Lung (tissue), 12 donors: Measurements from ENCODE around the gene HES5. TPM values are rescaled to one million over a fixed set of nuclear protein-coding genes. Genes with fewer than 3 reads are reported as not detected.
A peak's percentile ranks its signal among the peaks of the same experiment; 100 is the strongest.

ENCODE experiments used
- ATAC-seq: fragments of 200-7000 bp; cut with Tn5 transposase; one replicate; pipeline ENCODE4 v1.9.1; 2020; ENCODE audit warnings: moderate number of reproducible peaks; ENCODE audit not compliant: insufficient read depth, low FRiP score
- DNase-seq, 3 donors: peaks; one replicate each; pipeline ENCODE4 v3.0.0-alpha.2; 2013 to 2017
- H3K27ac ChIP-seq, 2 donors: one replicate each; pipeline ENCODE4 v1.5.1; 2013; ENCODE audit warnings: mild to moderate bottlenecking in 2 of 2, moderate library complexity in 2 of 2, control low read depth in 1 of 2, inconsistent platforms in 1 of 2, low read depth in 1 of 2, low read length in 1 of 2
- H3K27me3 ChIP-seq, 3 donors: one replicate each; pipeline ENCODE4 v1.5.1; 2013; ENCODE audit warnings: low read length in 2 of 3; ENCODE audit not compliant: control insufficient read depth in 3 of 3, insufficient read depth in 3 of 3
- H3K36me3 ChIP-seq, 4 donors: one replicate each; pipeline ENCODE4 v1.5.1; 2013; ENCODE audit warnings: low read length in 4 of 4, mild to moderate bottlenecking in 1 of 4, moderate library complexity in 1 of 4; ENCODE audit not compliant: control insufficient read depth in 4 of 4, insufficient read depth in 4 of 4
- H3K4me1 ChIP-seq, 5 donors: one replicate each; pipeline ENCODE4 v1.5.1; 2013; ENCODE audit warnings: low read length in 5 of 5, mild to moderate bottlenecking in 2 of 5, moderate library complexity in 1 of 5; ENCODE audit not compliant: control insufficient read depth in 5 of 5, insufficient read depth in 5 of 5
- H3K4me3 ChIP-seq: one replicate; pipeline ENCODE4 v1.5.1; 2013; ENCODE audit warnings: mild to moderate bottlenecking, control low read depth, moderate library complexity
- H3K9ac ChIP-seq, 2 donors: one replicate each; pipeline ENCODE4 v1.5.1; 2013; ENCODE audit warnings: low read length in 2 of 2, control low read depth in 1 of 2; ENCODE audit not compliant: insufficient read depth in 1 of 2
- H3K9me3 ChIP-seq, 4 donors: one replicate each; pipeline ENCODE4 v1.5.1; 2013; ENCODE audit warnings: low read length in 3 of 4, mild to moderate bottlenecking in 1 of 4, moderate library complexity in 1 of 4; ENCODE audit not compliant: control insufficient read depth in 4 of 4, insufficient read depth in 3 of 4
- WGBS, 2 donors: extraction: QIAGEN DNeasy Blood & Tissue Kit; methylation state at CpG; one replicate each; pipeline ENCODE4 v1.1.7; 2013; 5-methylcytosine and 5-hydroxymethylcytosine counted together
- polyA plus RNA-seq, 2 donors: library from polyadenylated mRNA; stranded (reverse); fragments of 200-250 nt; gene quantifications; one replicate each; pipeline ENCODE4 v1.2.1, GENCODE V29; 2013
- total RNA-seq, 2 donors: library from RNA; depleted of rRNA in 1 of 2; stranded (reverse); fragments of >200 nt in 1 of 2; gene quantifications; one replicate each; pipeline ENCODE4 v1.2.1, GENCODE V29; 2014 to 2021
- TF ChIP-seq, protein P1 (sequence below): IDR thresholded peaks from 2 replicates; pipeline ENCODE4 v1.5.1; 2012; ENCODE audit warnings: mild to moderate bottlenecking; ENCODE audit errors: control extremely low read depth, extremely low read depth
- donor health status: control.
- donor health status: control.
- donor health status: Bipolar disorder and iron deficiency.
- donor health status: healthy.
- donor health status: DM: yes; HTN: yes; CAD: no.

The HES5 gene
- total and polyA plus RNA-seq, 4 donors, result 0.16 to 1.00 (median 0.36) TPM

GRCh38 chr1:2567083-2567679 is 37.1 kb upstream of the HES5 start:
- Histone ChIP-seq H3K27ac (no peak overlapping the region), H3K4me3 (no peak overlapping the region), H3K9ac (no peak overlapping the region), H3K9me3 (no peaks in the 10 kb centered on the region), H3K27me3 (no peaks in the 10 kb centered on the region), H3K4me1 (no peaks in the 10 kb centered on the region), H3K36me3 (peaks cover 0 to 16% (median 0%) of the 10 kb centered on the region in 4 donors)
- no peak for DNase-seq
- no peak for ATAC-seq
- TF ChIP-seq, protein P1, sequence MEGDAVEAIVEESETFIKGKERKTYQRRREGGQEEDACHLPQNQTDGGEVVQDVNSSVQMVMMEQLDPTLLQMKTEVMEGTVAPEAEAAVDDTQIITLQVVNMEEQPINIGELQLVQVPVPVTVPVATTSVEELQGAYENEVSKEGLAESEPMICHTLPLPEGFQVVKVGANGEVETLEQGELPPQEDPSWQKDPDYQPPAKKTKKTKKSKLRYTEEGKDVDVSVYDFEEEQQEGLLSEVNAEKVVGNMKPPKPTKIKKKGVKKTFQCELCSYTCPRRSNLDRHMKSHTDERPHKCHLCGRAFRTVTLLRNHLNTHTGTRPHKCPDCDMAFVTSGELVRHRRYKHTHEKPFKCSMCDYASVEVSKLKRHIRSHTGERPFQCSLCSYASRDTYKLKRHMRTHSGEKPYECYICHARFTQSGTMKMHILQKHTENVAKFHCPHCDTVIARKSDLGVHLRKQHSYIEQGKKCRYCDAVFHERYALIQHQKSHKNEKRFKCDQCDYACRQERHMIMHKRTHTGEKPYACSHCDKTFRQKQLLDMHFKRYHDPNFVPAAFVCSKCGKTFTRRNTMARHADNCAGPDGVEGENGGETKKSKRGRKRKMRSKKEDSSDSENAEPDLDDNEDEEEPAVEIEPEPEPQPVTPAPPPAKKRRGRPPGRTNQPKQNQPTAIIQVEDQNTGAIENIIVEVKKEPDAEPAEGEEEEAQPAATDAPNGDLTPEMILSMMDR, result no peak
- 90 to 93% methylated on average over 16 of the region's 16 CpGs for WGBS, 2 donors

DNA sequence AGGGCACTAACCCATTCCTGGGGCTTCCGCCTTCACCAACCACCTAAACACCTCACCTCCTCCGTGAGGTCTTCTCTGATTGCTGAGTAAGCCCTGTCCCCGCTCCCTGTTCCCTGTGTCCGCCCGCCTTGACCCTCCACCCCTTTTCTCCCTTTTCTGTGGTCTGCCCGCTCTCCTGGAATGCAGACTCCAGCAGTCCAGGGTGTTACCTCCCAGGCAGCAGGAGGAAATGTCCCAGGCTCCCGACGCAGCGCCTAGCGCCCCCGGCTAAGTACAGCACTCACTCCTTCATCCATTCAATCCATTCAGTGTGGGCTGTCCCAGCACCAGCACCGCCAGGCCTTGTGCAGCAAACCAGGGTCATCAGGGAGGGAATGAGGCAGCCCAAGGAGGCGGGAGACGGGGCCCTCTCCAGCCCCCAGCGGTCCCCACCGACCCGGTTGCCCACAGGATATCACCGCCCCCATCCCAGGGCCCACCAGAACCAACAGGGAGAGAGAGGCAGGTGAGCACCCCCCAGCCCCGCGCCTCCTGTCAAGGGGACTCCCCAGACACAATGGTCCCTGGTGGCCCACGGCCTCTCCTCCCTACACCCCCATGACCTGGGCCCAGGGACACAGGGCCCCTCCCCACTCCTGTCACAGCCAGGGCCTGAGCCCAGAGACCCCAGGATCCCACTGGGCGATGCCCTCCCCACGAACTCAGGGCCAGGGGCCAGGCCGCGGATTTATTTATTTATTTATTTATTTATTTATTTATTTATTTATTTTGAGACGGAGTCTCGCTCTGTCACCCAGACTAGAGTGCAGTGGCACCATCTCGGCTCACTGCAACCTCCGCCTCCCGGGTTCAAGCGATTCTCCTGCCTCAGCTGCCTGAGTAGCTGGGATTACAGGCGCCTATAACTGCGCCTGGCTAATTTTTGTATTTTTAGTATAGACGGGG is 36.3 kb upstream of the HES5 start:
- no peak for ATAC-seq
- 80 to 82% methylated on average over 34 of the region's 34 CpGs for WGBS, 2 donors
- no peak overlapping the region for H3K9ac ChIP-seq
- peak in 1 of 3 donors; percentile 13 for DNase-seq
- TF ChIP-seq, protein P1, result no peak
- no peak overlapping the region for H3K27ac ChIP-seq
- H3K4me1 ChIP-seq, result no peaks in the 10 kb centered on the region
- no peak overlapping the region for H3K4me3 ChIP-seq
- no peaks in the 10 kb centered on the region for H3K9me3 ChIP-seq
- H3K36me3 ChIP-seq, result peaks cover 0 to 24% (median 0%) of the 10 kb centered on the region in 4 donors
- no peaks in the 10 kb centered on the region for H3K27me3 ChIP-seq

GRCh38 chr1:2564815-2565374 is 34.8 kb upstream of the HES5 start:
- Histone ChIP-seq H3K9ac (no peak overlapping the region), H3K36me3 (peaks cover 0 to 39% (median 0%) of the 10 kb centered on the region in 4 donors), H3K9me3 (no peaks in the 10 kb centered on the region), H3K27ac (no peak overlapping the region), H3K27me3 (no peaks in the 10 kb centered on the region), H3K4me1 (no peaks in the 10 kb centered on the region), H3K4me3 (no peak overlapping the region)
- DNase-seq (no peak), ATAC-seq (no peak)
- TF ChIP-seq, protein P1, result no peak
- 61 to 73% methylated on average over 12 to 14 of the region's 14 CpGs for WGBS, 2 donors
